GM13977 (cell line): ENCODE results near the gene ALDH16A1.

Experiments
- DNase-seq: peaks from one replicate; pipeline ENCODE4 v3.0.0; 2012; ENCODE audit warnings: low spot score
- in situ Hi-C: fragments of 300-500 bp; cut with MboI; formaldehyde crosslinking; loops from one replicate; pipeline ENCODE4 v1.12.0; 2022; ENCODE audit warnings: low sequenced_read_pairs, low pct_unique_long_range_greater_than_20kb, mixed read lengths, inconsistent platforms; ENCODE audit not compliant: unreplicated experiment
- TF ChIP-seq, protein P1 (sequence below): IDR thresholded peaks from 2 replicates; pipeline ENCODE4 v1.5.1; 2012; ENCODE audit warnings: mild to moderate bottlenecking, control low read depth; ENCODE audit not compliant: insufficient read depth; ENCODE audit errors: extremely low read depth, missing control alignments

The ALDH16A1 gene

DNA sequence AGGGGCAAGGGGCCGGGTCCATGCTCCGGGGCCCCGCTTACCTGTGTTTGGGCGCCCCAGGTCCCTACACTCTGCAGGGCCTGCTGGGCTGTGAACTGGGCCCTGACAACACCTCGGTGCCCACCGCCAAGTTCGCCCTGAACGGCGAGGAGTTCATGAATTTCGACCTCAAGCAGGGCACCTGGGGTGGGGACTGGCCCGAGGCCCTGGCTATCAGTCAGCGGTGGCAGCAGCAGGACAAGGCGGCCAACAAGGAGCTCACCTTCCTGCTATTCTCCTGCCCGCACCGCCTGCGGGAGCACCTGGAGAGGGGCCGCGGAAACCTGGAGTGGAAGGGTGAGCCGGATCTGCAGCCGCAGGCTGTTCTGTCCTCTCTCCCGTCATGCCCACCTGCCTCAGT, 61.1 kb downstream of the ALDH16A1 start:
- DNase-seq = no peak
- in situ Hi-C loops = no loop called here
- TF ChIP-seq, protein P1, sequence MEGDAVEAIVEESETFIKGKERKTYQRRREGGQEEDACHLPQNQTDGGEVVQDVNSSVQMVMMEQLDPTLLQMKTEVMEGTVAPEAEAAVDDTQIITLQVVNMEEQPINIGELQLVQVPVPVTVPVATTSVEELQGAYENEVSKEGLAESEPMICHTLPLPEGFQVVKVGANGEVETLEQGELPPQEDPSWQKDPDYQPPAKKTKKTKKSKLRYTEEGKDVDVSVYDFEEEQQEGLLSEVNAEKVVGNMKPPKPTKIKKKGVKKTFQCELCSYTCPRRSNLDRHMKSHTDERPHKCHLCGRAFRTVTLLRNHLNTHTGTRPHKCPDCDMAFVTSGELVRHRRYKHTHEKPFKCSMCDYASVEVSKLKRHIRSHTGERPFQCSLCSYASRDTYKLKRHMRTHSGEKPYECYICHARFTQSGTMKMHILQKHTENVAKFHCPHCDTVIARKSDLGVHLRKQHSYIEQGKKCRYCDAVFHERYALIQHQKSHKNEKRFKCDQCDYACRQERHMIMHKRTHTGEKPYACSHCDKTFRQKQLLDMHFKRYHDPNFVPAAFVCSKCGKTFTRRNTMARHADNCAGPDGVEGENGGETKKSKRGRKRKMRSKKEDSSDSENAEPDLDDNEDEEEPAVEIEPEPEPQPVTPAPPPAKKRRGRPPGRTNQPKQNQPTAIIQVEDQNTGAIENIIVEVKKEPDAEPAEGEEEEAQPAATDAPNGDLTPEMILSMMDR = no peak

DNA sequence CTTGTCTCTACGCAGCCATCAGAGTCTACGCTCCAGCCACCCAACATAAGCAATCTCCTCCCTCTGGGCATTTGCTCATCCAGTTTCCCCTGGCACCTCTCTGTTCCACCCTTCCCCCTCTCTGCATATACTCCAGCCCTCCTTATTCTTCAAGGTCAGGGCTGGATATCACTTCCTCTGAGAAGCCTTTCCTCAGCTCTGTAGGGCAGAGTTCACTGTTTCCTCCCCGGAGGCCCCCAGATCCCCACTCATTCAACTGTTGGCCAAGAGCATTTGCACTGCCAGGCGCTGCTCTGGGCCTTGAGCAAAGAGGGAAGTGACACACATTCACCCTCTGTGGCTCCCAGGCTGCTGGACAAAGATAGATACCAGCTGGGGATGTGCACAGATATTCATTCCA, 62.7 kb downstream of the ALDH16A1 start:
- TF ChIP-seq, protein P1 = no peak
- in situ Hi-C loops = no loop called here
- no peak for DNase-seq

DNA sequence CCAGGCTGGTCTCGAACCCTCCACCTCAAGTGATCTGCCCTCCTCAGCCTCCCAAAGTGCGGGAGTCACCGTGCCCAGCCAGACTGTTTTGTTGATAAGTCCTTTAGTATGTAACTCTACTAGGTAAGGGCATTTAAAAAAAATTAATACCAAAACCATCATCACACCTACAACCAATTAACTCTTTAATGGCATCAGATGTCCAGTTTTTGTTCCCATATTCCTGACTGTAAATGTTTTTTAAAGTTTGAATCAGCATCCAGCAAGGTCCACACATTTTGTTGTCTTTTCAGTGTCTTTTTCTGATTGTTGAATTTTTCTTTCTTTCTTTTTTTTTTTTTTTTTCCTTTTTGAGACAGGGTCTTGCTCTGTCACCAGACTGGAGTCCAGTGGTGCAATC, 65.0 kb downstream of the ALDH16A1 start:
- TF ChIP-seq, protein P1 = no peak
- no peak for DNase-seq
- in situ Hi-C loops = no loop called here
